Vagina (tissue), 2 donors: ENCODE data around the gene KLHDC4.
"Not testable (repeated sequence)": the region's sequence is repeated elsewhere in the genome, so short reads cannot be mapped to it uniquely, and the experiment has no call there.

ENCODE experiments used
- CTCF ChIP-seq, 3 experiments: fragments of 450-650 bp in 2 of 3; fragments of 200-600 bp in 1 of 3; sonication (generic) in 1 of 3; IDR thresholded peaks; one replicate each; pipeline ENCODE4 v1.5.1; 2017 to 2019; ENCODE audit warnings: antibody characterized with exemption in 3 of 3, mild to moderate bottlenecking in 2 of 3, moderate library complexity in 2 of 3
- POLR2A ChIP-seq, 2 donors: fragments of 450-650 bp; IDR thresholded peaks; one replicate each; pipeline ENCODE4 v1.6.1; 2017; ENCODE audit warnings: antibody characterized with exemption in 2 of 2, mild to moderate bottlenecking in 2 of 2, moderate library complexity in 2 of 2
- POLR2AphosphoS5 ChIP-seq, 2 donors: sonication (generic); formaldehyde crosslinking; IDR thresholded peaks; one replicate each; pipeline ENCODE4 v1.9.0; 2017; ENCODE audit warnings: antibody characterized with exemption in 2 of 2, mild to moderate bottlenecking in 2 of 2, low read depth in 1 of 2; ENCODE audit not compliant: insufficient read depth in 1 of 2

GRCh38 chr16:87788730-87789436, 23.1 kb upstream of the KLHDC4 start:
- not testable (repeated sequence) for TF ChIP-seq CTCF (IDR thresholded peaks at IDR 0.05); POLR2AphosphoS5 (IDR thresholded peaks at IDR 0.05; ENCODE audit: insufficient read depth in 1 of 2, low read depth in 1 of 2); POLR2A (IDR thresholded peaks at IDR 0.05)
